Tibial artery (tissue), 4 donors: Measurements from ENCODE around the gene NRXN3.

Experiments used
- DNase-seq, 2 donors: peaks; one replicate each; pipeline ENCODE4 v3.0.0-alpha.2; 2019
- H3K27ac ChIP-seq, 2 donors: fragments of 200-600 bp; sonication (generic) in 1 of 2; 1 replicate in 1 of 2; 2 replicates in 1 of 2; pipeline ENCODE4 v1.5.1; 2018 to 2019; ENCODE audit warnings: mild to moderate bottlenecking in 1 of 2
- H3K27me3 ChIP-seq, 2 donors: fragments of 200-600 bp; sonication (generic) in 1 of 2; one replicate each; pipeline versions ENCODE4 v1.5.1 to v1.6.0; 2016 to 2019
- H3K36me3 ChIP-seq, 3 donors: fragments of 200-600 bp; sonication (generic) in 2 of 3; one replicate each; pipeline ENCODE4 v1.5.1; 2016 to 2019; ENCODE audit warnings: mild to moderate bottlenecking in 2 of 3
- H3K4me1 ChIP-seq, 4 donors: fragments of 200-600 bp; sonication (generic) in 2 of 4; 1 replicate in 3 of 4; 2 replicates in 1 of 4; pipeline ENCODE4 v1.5.1; 2016 to 2019
- H3K4me3 ChIP-seq, 2 donors: fragments of 200-600 bp; sonication (generic) in 1 of 2; 1 replicate in 1 of 2; 2 replicates in 1 of 2; pipeline ENCODE4 v1.5.1; 2018 to 2019; ENCODE audit warnings: mild to moderate bottlenecking in 2 of 2
- H3K9me3 ChIP-seq, 3 donors: fragments of 200-600 bp; sonication (generic) in 1 of 3; one replicate each; pipeline ENCODE4 v1.5.1; 2016 to 2019
- intact Hi-C: fragments of 100-400 bp; cut with DNase I; formaldehyde crosslinking; loops from one replicate; pipeline ENCODE4 v1.15.0; 2023; ENCODE audit warnings: low total_unique reads
- TF ChIP-seq, protein P1 (sequence below), 2 experiments: fragments of 200-600 bp in 1 of 2; fragments of 450-650 bp in 1 of 2; IDR thresholded peaks; one replicate each; pipeline ENCODE4 v1.5.1; 2017 to 2019; ENCODE audit warnings: antibody characterized with exemption in 2 of 2, mild to moderate bottlenecking in 1 of 2, moderate library complexity in 1 of 2

The NRXN3 gene

DNA sequence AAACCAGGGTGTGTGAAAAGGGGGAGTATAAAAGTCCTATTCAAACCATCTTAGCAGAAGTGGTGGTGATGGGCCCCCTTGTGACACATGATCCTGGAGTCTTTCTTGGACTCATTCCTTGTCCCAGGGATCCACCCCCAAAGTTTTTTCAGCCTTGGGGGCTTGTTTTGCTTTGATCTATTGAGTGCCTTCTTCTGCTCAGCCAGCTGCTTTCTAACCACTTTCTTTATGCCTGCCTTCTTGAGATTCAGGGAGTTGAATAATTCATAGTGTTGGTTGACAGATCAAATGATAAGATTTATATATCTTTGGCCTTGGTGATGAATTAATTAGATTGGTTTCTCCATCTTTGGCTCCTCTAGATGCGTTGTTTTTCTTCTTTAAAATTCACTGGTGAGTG, 1114.4 kb downstream of the NRXN3 start:
- Histone ChIP-seq H3K27ac (no peak overlapping the region), H3K36me3 (no peaks in the 10 kb centered on the region), H3K9me3 (no peaks in the 10 kb centered on the region), H3K4me3 (no peak overlapping the region), H3K4me1 (peaks cover 0 to 24% (median 10%) of the 10 kb centered on the region in 4 donors), H3K27me3 (no peaks in the 10 kb centered on the region)
- intact Hi-C loops = no loop called here
- no peak for DNase-seq
- TF ChIP-seq, protein P1, sequence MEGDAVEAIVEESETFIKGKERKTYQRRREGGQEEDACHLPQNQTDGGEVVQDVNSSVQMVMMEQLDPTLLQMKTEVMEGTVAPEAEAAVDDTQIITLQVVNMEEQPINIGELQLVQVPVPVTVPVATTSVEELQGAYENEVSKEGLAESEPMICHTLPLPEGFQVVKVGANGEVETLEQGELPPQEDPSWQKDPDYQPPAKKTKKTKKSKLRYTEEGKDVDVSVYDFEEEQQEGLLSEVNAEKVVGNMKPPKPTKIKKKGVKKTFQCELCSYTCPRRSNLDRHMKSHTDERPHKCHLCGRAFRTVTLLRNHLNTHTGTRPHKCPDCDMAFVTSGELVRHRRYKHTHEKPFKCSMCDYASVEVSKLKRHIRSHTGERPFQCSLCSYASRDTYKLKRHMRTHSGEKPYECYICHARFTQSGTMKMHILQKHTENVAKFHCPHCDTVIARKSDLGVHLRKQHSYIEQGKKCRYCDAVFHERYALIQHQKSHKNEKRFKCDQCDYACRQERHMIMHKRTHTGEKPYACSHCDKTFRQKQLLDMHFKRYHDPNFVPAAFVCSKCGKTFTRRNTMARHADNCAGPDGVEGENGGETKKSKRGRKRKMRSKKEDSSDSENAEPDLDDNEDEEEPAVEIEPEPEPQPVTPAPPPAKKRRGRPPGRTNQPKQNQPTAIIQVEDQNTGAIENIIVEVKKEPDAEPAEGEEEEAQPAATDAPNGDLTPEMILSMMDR (IDR thresholded peaks at IDR 0.05) = no peak

DNA sequence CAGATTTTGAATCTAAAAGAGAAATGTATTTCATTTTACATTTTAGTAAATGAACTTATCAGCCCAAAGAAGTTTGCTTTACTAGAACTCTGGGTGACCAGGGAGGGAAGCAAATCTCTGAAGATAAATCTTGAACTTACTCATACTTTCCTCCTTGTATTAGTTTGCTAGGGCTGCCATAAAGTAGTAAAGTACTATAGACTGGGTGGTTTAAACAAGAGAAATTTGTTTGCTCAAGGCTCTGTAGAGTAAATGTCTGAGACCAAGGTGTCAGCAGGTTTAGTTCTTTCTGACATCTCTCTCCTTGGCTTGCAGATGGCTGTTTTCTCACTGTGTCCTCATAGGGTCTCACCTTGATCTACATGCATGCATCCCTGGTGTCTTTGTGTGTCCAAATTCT, 1115.1 kb downstream of the NRXN3 start:
- TF ChIP-seq, protein P1 (IDR thresholded peaks at IDR 0.05) = no peak
- Histone ChIP-seq H3K27ac (no peak overlapping the region), H3K36me3 (no peaks in the 10 kb centered on the region), H3K9me3 (no peaks in the 10 kb centered on the region), H3K4me1 (peaks cover 0 to 18% (median 4%) of the 10 kb centered on the region in 4 donors), H3K27me3 (no peaks in the 10 kb centered on the region), H3K4me3 (no peak overlapping the region)
- no peak for DNase-seq
- intact Hi-C loops = no loop called here

DNA sequence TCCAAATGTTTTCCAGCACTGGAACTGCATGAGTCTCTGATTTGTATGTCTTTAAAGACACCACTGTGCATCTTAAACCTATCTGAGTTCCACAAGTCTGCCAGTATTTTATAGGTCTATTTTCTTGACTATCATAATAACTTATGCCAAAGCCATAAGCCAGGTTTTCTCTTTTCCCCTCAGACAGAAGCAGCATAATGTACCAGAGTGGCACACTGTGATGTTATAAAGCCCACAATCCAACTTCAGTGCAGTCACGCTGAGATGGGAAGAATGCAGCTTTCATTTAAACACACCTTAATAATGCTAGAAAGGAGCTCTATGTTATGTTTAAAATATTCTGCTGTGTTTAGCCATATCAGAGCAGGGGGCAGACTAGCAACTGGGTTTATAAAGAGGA, 1117.8 kb downstream of the NRXN3 start:
- intact Hi-C loops = no loop called here
- TF ChIP-seq, protein P1 (IDR thresholded peaks at IDR 0.05) = no peak
- Histone ChIP-seq H3K4me1 (no peaks in the 10 kb centered on the region), H3K4me3 (no peak overlapping the region), H3K9me3 (no peaks in the 10 kb centered on the region), H3K36me3 (no peaks in the 10 kb centered on the region), H3K27me3 (no peaks in the 10 kb centered on the region), H3K27ac (no peak overlapping the region)
- DNase-seq = no peak

DNA sequence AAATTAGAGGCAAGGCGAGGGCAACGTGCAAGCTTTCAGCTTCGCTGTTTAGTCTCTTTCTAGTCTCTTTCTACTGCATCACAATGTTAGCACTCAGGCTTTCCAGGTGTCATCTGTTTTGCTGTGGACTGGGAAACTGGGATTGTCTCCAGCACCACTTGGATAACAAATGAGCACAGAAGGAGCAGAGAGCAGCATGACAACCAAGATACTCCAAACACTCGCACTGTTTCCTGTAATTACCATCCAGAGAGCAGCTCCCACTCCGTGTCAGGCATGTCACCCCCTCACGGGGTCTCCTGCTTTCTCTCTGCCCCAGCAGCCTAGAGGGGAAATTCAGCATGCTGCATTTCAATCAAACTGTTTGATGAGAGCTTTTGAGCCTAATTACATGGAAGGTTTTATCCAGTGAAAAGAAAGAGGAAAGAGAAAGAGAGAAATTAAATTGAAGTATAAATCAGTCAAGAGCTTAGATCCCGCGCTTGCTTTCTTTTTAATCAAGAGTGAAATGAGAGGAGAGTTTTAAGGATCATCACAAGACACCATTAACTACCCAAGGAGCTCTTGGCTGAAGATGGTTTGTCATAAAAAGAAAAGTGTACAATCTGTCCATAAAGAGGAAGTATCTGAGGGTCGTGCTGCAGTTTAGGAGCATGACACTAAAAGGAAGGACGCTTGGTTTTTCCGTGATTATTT, 1123.5 kb downstream of the NRXN3 start:
- no peaks in the 10 kb centered on the region for H3K27me3 ChIP-seq
- intact Hi-C loops = no loop called here
- H3K4me3 ChIP-seq = no peak overlapping the region
- no peak for DNase-seq
- H3K4me1 ChIP-seq = no peaks in the 10 kb centered on the region
- no peaks in the 10 kb centered on the region for H3K9me3 ChIP-seq
- H3K27ac ChIP-seq = no peak overlapping the region
- H3K36me3 ChIP-seq = no peaks in the 10 kb centered on the region
- TF ChIP-seq, protein P1 (IDR thresholded peaks at IDR 0.05) = no peak

DNA sequence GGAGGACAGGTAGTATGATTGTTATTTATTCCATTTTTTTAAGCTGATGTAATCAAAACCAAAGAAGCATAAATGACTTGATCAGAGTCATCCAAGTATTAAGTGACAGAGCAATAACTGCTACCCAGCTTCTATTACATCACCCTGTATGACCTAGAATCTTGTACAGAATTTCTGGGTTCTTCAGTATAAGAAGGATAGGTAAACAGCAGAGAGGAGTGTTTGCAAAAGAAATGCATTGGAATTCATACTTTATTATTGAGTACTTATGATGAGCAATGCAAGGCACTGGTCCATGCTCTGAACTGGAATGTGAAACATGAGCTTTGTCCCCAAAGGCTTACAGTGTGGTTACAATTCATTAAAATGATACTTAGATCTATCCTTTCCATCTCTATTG, 1124.3 kb downstream of the NRXN3 start:
- H3K9me3 ChIP-seq = no peaks in the 10 kb centered on the region
- intact Hi-C loops = no loop called here
- no peak overlapping the region for H3K27ac ChIP-seq
- no peak overlapping the region for H3K4me3 ChIP-seq
- TF ChIP-seq, protein P1 (IDR thresholded peaks at IDR 0.05) = no peak
- H3K27me3 ChIP-seq = no peaks in the 10 kb centered on the region
- DNase-seq = no peak
- no peaks in the 10 kb centered on the region for H3K4me1 ChIP-seq
- no peaks in the 10 kb centered on the region for H3K36me3 ChIP-seq

DNA sequence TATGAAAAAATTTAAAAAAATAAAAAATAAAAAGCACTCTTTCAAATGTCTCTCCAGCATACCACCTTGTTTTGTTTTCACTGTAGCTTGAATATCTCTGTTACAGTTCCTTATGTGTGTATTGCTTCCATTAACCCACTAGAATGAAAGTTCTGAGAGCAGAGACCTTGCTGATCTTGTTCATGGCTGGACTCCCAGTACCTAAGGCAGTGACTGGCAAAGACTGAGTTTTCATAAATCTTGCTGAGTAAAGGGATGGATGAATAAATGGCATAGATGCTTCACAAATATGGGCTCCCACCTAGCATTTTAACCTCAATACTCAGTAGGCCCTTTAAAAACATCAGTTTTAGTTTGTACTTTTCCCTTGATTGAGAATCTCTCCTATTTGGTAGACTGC, 1125.2 kb downstream of the NRXN3 start:
- no peaks in the 10 kb centered on the region for H3K36me3 ChIP-seq
- no peak overlapping the region for H3K4me3 ChIP-seq
- no peaks in the 10 kb centered on the region for H3K27me3 ChIP-seq
- DNase-seq = no peak
- no peak overlapping the region for H3K27ac ChIP-seq
- no peaks in the 10 kb centered on the region for H3K4me1 ChIP-seq
- intact Hi-C loops = no loop called here
- TF ChIP-seq, protein P1 (IDR thresholded peaks at IDR 0.05) = no peak
- no peaks in the 10 kb centered on the region for H3K9me3 ChIP-seq
